ENCODE results near the gene HOXA10.

DNA sequence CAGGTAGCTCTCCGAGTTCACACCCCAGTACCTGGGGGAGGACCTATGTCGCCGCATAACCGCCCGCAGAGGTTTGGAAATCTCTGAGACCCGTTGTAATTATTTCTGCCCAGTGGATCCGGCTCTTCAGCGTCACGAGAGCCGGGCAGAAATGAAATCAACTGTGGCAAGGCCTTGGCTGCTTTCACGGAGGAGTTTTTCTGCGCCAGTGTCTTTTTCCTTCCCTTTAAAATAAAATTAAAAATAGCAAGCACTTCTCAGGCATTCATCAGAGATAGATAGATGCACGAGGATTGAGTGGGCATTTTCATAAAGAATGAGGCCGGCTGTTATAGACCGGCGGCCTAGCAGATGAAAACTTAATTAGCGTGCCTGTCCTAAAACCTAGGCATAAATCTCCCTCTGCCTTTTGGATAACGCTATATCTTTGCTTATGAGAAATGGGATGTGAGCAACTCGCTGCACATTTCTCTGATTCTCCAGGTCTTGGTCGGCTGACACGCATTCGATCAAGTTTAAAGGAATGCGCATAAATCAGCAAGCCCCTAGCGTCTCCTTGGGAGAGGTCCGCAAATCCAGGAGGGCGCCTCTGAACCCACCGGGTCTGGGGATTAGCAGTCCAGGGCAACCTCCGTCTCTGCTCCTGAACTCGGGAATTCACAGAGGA is 19.3 kb upstream of the HOXA10 start:
- TF ChIP-seq POLR2A (IDR thresholded peaks at IDR 0.05; ENCODE audit: extremely low read depth, insufficient read length) (no peak), CTCF (IDR thresholded peaks at IDR 0.05; ENCODE audit: low read depth, low read length) (no peak), MYC (IDR thresholded peaks at IDR 0.05; ENCODE audit: low read depth, low read length) (no peak), MAX (IDR thresholded peaks at IDR 0.05; ENCODE audit: low read depth, low read length) (no peak)
